ENCODE results near the gene TMEFF1.

DNA sequence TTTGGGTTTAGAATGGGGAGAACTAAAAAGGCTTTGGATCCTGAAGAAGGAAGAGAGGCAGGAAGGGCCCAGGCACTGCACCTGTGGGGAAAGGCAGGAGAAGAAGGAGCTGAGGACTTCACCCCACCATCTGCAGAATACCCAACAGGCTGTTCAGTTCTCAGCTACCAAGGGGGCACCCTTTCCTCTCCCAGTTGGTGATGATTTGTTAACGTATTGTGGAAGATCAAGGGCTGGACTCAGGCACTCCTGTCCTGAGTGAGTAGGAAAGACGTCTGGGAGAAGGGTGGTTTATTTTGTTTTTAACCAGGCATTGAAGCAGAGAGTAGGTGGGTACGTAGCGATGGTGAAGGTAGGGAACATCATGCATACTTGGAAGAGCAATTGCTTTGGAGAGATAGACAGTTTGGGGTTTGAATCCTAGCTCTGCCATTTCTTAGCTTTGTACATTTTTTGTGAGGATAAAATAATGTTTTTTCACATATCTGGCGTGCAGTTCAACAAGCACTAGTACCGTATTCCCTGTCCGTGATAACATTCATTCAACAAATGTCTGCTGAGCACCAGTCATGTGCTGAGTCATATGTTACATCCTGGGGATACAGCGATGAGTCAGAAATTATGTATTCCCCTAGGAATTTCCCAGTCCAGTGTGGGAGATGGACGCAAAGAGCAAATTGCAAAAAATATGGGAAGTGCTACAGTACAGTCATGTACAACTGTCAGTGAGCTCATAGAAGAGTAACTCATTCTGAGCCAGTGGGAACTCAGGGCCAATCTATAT lies 43.9 kb upstream of the TMEFF1 start:
- TF ChIP-seq TEAD4 (IDR thresholded peaks at IDR 0.05; ENCODE audit: low read depth, low read length) = no peak
- TF ChIP-seq EP300 (IDR thresholded peaks at IDR 0.05; ENCODE audit: borderline replicate concordance in 1 of 2, low read depth in 2 of 2, low read length in 2 of 2) = no peak
- TF ChIP-seq YY1 (IDR thresholded peaks at IDR 0.05; ENCODE audit: low read depth, low read length) = no peak
